ENCODE data around the gene TRMT112. TPM values are rescaled to one million over a fixed set of nuclear protein-coding genes. Genes with fewer than 3 reads are reported as not detected.

TRMT112 gene
- total and polyA plus RNA-seq, 2 donors (not counting 1 experiment from before 2014, with no cell fraction given) = 161 to 248 TPM

DNA sequence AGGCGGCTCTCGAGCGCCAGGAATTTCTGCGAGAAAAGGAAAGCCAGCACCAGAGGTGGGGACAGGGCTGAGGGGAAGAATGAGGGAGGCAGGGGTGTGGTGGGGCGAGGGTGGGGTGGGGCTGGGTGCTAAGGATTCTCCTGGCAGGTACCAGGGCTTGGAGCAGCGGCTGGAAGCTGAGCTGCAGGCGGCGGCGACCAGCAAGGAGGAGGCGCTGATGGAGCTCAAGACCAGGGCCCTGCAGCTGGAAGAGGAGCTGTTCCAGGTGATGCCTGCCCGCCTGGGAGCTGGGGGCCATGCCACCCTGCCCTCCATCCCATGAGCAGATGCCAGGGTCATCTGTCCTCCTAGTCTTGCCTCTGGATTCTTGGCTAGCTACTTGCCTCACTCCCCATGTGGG, 32.0 kb upstream of the TRMT112 start:
- Histone ChIP-seq H3K9ac (ENCODE audit: insufficient read depth, low read length) (no peak overlapping the region), H2AFZ (ENCODE audit: low read length) (no peak overlapping the region), H3K36me3 (ENCODE audit: control insufficient read depth, insufficient read depth, low read length) (no peaks in the 10 kb centered on the region), H3K4me3 (replicated peaks in 1 of 4; ENCODE audit: control extremely low read depth in 1 of 4, insufficient read depth in 1 of 4, low read depth in 3 of 4, low read length in 4 of 4) (no peak overlapping the region), H4K20me1 (ENCODE audit: control insufficient read depth, extremely low read depth, insufficient read depth, low read length) (no peaks in the 10 kb centered on the region), H3K27me3 (ENCODE audit: control insufficient read depth, insufficient read depth, low read length) (no peaks in the 10 kb centered on the region), H3K4me2 (ENCODE audit: extremely low read depth, insufficient read depth, low read length) (no peak overlapping the region), H3K27ac (ENCODE audit: insufficient read depth, low read length) (no peak overlapping the region), H3K79me2 (ENCODE audit: control insufficient read depth, insufficient read depth, low read length) (no peaks in the 10 kb centered on the region), H3K9me3 (ENCODE audit: control insufficient read depth, insufficient read depth, low read depth, low read length) (no peaks in the 10 kb centered on the region), H3K4me1 (ENCODE audit: control insufficient read depth, extremely low read depth, insufficient read depth, low read length) (no peaks in the 10 kb centered on the region)
- no peak for DNase-seq (ENCODE audit: low read depth in 2 of 2)
- no peak for TF ChIP-seq EZH2 (IDR thresholded peaks at IDR 0.05; ENCODE audit: low read length, missing control alignments)
- TF ChIP-seq, protein P1, sequence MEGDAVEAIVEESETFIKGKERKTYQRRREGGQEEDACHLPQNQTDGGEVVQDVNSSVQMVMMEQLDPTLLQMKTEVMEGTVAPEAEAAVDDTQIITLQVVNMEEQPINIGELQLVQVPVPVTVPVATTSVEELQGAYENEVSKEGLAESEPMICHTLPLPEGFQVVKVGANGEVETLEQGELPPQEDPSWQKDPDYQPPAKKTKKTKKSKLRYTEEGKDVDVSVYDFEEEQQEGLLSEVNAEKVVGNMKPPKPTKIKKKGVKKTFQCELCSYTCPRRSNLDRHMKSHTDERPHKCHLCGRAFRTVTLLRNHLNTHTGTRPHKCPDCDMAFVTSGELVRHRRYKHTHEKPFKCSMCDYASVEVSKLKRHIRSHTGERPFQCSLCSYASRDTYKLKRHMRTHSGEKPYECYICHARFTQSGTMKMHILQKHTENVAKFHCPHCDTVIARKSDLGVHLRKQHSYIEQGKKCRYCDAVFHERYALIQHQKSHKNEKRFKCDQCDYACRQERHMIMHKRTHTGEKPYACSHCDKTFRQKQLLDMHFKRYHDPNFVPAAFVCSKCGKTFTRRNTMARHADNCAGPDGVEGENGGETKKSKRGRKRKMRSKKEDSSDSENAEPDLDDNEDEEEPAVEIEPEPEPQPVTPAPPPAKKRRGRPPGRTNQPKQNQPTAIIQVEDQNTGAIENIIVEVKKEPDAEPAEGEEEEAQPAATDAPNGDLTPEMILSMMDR (conservative IDR thresholded peaks at IDR 0.05 in 1 of 2, IDR thresholded peaks at IDR 0.05 in 1 of 2; ENCODE audit: low read depth in 1 of 2, low read length in 2 of 2) = no peak

DNA sequence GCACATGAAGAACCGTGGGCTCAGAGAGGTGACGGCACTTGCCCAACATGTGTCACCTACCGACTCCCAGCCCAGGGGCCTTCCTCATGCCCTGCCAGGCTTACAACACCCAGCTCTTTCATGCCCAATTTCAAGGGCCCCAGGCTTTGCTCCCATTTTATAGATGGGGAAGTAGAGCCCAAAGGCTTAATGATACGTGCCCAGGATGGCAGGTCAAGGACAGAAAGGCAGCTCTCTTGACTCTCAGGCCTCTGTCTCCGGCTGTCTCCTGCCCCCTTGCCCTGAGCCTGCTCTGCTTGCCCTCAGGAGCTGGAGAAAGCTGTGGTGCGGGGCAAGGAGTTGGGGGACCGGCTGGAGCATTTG, 31.6 kb upstream of the TRMT112 start:
- Histone ChIP-seq H3K9me3 (ENCODE audit: control insufficient read depth, insufficient read depth, low read depth, low read length) (no peaks in the 10 kb centered on the region), H3K4me1 (ENCODE audit: control insufficient read depth, extremely low read depth, insufficient read depth, low read length) (no peaks in the 10 kb centered on the region), H3K36me3 (ENCODE audit: control insufficient read depth, insufficient read depth, low read length) (no peaks in the 10 kb centered on the region)

DNA sequence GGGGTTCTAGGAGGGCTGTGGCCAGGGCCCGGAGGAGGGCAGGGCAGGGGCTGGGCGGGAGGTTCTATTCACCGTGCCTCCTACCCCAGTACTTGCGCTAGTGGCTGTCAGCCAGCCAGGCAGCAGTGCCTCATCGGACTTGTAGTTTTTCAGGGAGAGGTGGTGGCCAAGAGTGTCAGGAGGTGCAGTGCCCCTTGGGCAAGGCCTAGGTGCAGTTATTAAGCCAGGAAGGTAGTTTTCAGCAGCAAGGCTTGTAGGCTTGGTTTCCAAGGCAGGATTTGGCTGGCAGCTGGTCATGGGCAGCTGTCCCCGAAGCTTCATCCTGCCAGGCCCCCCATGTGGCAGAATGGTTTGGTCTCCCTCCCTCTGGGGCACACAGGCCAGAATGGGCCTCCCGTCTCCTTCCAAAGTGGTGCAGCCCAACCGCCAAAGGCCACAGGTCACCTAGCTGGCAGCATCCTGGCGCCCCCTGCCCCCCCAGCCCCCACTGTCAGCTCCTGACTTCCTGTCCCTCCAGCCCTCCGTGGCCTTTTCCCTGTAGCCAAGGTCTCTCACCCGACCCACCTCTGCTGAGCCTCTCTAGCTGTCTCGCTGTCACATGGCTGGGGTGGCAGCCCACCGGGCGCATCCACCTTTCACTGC, 31.1 kb upstream of the TRMT112 start:
- Histone ChIP-seq H3K9me3 (ENCODE audit: control insufficient read depth, insufficient read depth, low read depth, low read length) (no peaks in the 10 kb centered on the region), H2AFZ (ENCODE audit: low read length) (no peak overlapping the region), H3K79me2 (ENCODE audit: control insufficient read depth, insufficient read depth, low read length) (no peaks in the 10 kb centered on the region), H3K27ac (ENCODE audit: insufficient read depth, low read length) (no peak overlapping the region), H3K4me3 (replicated peaks in 1 of 4; ENCODE audit: control extremely low read depth in 1 of 4, insufficient read depth in 1 of 4, low read depth in 3 of 4, low read length in 4 of 4) (no peak overlapping the region), H3K4me2 (ENCODE audit: extremely low read depth, insufficient read depth, low read length) (no peak overlapping the region), H3K36me3 (ENCODE audit: control insufficient read depth, insufficient read depth, low read length) (no peaks in the 10 kb centered on the region), H3K4me1 (ENCODE audit: control insufficient read depth, extremely low read depth, insufficient read depth, low read length) (no peaks in the 10 kb centered on the region), H4K20me1 (ENCODE audit: control insufficient read depth, extremely low read depth, insufficient read depth, low read length) (no peaks in the 10 kb centered on the region), H3K9ac (ENCODE audit: insufficient read depth, low read length) (no peak overlapping the region), H3K27me3 (ENCODE audit: control insufficient read depth, insufficient read depth, low read length) (no peaks in the 10 kb centered on the region)
- DNase-seq (ENCODE audit: low read depth in 2 of 2) = no peak
- TF ChIP-seq, protein P1 (conservative IDR thresholded peaks at IDR 0.05 in 1 of 2, IDR thresholded peaks at IDR 0.05 in 1 of 2; ENCODE audit: low read depth in 1 of 2, low read length in 2 of 2) = no peak
- TF ChIP-seq EZH2 (IDR thresholded peaks at IDR 0.05; ENCODE audit: low read length, missing control alignments) = no peak

More for the DNA sequence above, 31.6 kb upstream of the TRMT112 start:
- no peak overlapping the region for H3K4me3 ChIP-seq (replicated peaks in 1 of 4; ENCODE audit: control extremely low read depth in 1 of 4, insufficient read depth in 1 of 4, low read depth in 3 of 4, low read length in 4 of 4)
- no peak overlapping the region for H3K27ac ChIP-seq (ENCODE audit: insufficient read depth, low read length)
- no peaks in the 10 kb centered on the region for H4K20me1 ChIP-seq (ENCODE audit: control insufficient read depth, extremely low read depth, insufficient read depth, low read length)
- H3K9ac ChIP-seq (ENCODE audit: insufficient read depth, low read length) = no peak overlapping the region
- H3K27me3 ChIP-seq (ENCODE audit: control insufficient read depth, insufficient read depth, low read length) = no peaks in the 10 kb centered on the region
- H3K4me2 ChIP-seq (ENCODE audit: extremely low read depth, insufficient read depth, low read length) = no peak overlapping the region
- no peak for DNase-seq (ENCODE audit: low read depth in 2 of 2)
- H2AFZ ChIP-seq (ENCODE audit: low read length) = no peak overlapping the region
- TF ChIP-seq EZH2 (IDR thresholded peaks at IDR 0.05; ENCODE audit: low read length, missing control alignments) = no peak
- TF ChIP-seq, protein P1 (conservative IDR thresholded peaks at IDR 0.05 in 1 of 2, IDR thresholded peaks at IDR 0.05 in 1 of 2; ENCODE audit: low read depth in 1 of 2, low read length in 2 of 2) = no peak
- H3K79me2 ChIP-seq (ENCODE audit: control insufficient read depth, insufficient read depth, low read length) = no peaks in the 10 kb centered on the region
